GM18951 (cell line): ENCODE measurements around the gene LMO2.
"Not testable (repeated sequence)": the region's sequence is repeated elsewhere in the genome, so short reads cannot be mapped to it uniquely, and the experiment has no call there.

Experiments
- POLR2A ChIP-seq: IDR thresholded peaks from 4 replicates; pipeline ENCODE4 v1.6.1; 2011; ENCODE audit warnings: mild to moderate bottlenecking; ENCODE audit not compliant: insufficient read length, insufficient read depth; ENCODE audit errors: extremely low read depth
- in situ Hi-C: fragments of 300-500 bp; cut with MboI; formaldehyde crosslinking; loops from one replicate; pipeline ENCODE4 v1.12.0; 2022; ENCODE audit warnings: low sequenced_read_pairs, mixed read lengths, inconsistent platforms; ENCODE audit not compliant: unreplicated experiment

Gene LMO2

GRCh38 chr11:33860926-33861325 is 30.9 kb downstream of the LMO2 start:
- TF ChIP-seq POLR2A: no peak

DNA sequence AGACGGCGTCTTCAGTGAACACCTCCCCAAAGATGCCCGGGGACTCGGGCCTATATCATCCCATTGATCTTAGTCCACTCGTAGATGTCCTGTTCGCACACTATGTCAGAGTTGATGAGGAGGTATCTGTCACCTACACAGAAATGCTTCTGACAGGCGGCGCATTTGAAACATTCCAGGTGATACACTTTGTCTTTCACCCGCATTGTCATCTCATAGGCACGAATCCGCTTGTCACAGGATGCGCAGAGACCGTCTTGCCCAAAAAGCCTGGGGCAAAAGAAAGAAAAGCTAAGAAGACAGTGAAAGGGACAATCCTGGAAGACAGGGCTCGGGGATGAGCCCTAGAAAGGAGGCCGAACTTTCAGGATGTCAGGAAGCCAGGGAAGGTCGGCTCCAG is 32.6 kb downstream of the LMO2 start:
- no peak for TF ChIP-seq POLR2A
- in situ Hi-C loops: loop anchor here (10.0 to 25.0 kb wide), 3 partner anchors 303 to 628 kb away; no protein-coding TSS in a partner anchor

More at GRCh38 chr11:33860926-33861325, 30.9 kb downstream of the LMO2 start:
- in situ Hi-C loops: loop anchor here (5.0 to 25.0 kb wide), 3 partner anchors 111 to 626 kb away; no protein-coding TSS in a partner anchor

GRCh38 chr11:33857933-33858371 is 33.9 kb downstream of the LMO2 start:
- in situ Hi-C loops: loop anchor here (10.0 to 25.0 kb wide), 3 partner anchors 304 to 629 kb away; no protein-coding TSS in a partner anchor
- no peak for TF ChIP-seq POLR2A

GRCh38 chr11:33855500-33855899 is 36.4 kb downstream of the LMO2 start:
- in situ Hi-C loops: loop anchor here (10.0 to 25.0 kb wide), 3 partner anchors 307 to 632 kb away; no protein-coding TSS in a partner anchor
- no peak for TF ChIP-seq POLR2A

GRCh38 chr11:33848717-33849390 is 43.0 kb downstream of the LMO2 start:
- in situ Hi-C loops: no loop called here
- no peak for TF ChIP-seq POLR2A

GRCh38 chr11:33847251-33847650 is 44.6 kb downstream of the LMO2 start:
- in situ Hi-C loops: no loop called here
- TF ChIP-seq POLR2A: no peak

DNA sequence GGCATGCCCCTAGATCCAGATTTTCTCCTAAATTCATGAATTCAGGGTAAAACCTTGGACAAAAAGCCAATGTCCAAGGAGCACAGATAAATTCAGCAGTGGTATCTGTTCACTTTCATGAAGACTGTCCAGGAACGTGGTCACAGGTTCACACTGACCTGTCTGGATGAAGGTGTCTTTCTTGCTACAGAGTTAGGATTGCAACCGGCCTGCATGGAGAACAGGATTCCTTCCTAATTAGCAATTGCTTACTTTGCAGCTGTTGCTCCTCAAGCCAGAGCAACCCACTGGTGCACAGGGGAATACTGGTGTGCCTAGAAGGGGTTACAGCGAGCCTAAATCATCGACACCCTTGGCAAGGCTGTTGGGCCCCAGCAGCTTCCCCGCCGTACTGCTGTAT is 47.6 kb downstream of the LMO2 start:
- in situ Hi-C loops: no loop called here
- TF ChIP-seq POLR2A: no peak

DNA sequence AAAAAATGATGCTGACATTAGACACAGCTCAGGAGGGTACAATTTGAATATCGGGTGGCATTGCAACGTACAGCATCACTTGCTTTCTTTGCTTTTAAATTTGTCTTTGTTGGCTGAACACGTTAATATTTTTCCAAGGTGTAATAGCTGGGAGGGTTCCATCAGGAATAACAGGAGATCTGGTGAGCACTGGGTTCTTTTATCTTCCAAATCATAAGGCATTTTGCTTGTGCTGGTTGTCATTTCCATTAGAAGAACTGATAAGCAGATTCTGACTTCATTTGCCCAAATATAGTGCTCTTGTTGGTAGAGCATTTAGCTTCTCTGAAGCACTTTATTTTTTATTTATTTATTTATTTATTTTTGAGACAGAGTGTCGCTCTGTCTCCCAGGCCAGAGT is 48.9 kb downstream of the LMO2 start:
- no peak for TF ChIP-seq POLR2A
- in situ Hi-C loops: no loop called here

- in situ Hi-C loops: no loop called here
- no peak for TF ChIP-seq POLR2A
Observed at GRCh38 chr11:33842236-33842915, 49.5 kb downstream of the LMO2 start.

DNA sequence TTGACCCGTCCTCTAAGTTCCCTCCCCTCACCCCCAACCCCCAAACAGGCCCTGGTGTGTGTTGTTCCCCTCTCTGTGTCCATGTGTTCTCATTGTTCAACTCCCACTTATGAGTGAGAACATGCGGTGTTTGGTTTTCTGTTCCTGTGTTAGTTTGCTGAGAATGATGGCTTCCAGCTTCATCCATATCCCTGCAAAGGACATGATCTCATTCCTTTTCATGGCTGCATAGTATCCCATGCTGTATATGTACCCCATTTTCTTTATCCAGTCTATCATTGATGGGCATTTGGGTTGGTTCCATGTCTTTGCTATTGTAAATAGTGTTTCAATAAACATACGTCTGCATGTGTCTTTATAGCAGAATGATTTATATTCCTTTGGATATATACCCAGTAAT is 53.6 kb downstream of the LMO2 start:
- in situ Hi-C loops: not testable (repeated sequence)

DNA sequence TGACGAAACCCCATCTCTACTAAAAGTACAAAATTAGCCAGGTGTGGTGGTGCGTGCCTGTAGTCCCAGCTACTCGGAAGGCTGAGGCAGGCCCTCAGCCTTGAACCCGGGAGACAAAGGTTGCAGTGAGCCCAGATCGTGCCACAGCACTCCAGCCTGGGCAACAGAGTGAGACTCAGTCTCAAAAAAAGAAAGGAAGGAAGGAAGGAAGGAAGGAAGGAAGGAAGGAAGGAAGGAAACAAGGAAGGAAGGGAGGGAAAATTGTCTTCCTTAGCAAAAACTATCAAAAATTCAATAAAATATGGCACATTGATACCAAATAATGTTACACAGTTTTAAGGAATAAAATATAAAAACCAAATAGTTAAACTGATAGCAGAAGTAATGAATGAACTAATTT is 54.5 kb downstream of the LMO2 start:
- in situ Hi-C loops: not testable (repeated sequence)

DNA sequence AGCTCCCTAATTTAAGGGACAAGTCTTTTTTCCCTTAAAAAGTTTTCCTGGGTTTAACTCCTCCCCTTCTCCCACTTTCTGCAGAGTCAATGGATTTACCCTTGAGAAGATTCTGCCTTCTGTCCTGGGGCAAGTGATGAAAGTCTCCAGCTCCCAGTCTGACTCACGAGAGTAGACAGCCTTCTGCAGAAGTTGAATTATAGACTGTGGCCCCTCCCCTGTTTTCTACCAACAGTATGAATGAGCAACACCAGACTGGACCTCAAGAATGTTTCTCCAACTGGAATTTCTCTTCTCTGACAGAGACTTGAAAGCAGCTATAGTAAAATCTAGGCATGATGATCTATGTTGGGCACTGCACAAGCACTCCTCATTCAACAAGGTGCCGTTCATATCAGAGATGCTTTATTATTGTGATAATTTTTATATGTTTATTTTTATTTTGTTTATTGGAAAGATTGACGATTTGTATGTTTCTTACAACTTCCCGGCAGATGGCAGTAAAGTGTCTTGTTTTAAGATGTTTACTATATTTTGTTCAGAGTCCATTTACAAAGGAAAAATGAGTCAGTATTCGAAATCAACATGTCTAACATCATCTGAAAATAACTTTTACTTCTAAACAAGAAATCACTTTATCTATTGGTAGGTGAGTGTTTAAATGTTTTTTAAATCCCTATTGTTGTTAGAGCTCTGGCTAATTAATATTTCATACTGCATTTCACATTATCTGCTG is 56.6 kb downstream of the LMO2 start:
- in situ Hi-C loops: no loop called here
- TF ChIP-seq POLR2A: no peak

GRCh38 chr11:33832676-33833075 is 59.2 kb downstream of the LMO2 start:
- in situ Hi-C loops: no loop called here
- TF ChIP-seq POLR2A: no peak
